DMS53 treated with DMSO at 0.1 percent for 48 hours (cell line): ENCODE results near the gene OXSR1.
"Not testable (repeated sequence)": the region's sequence is repeated elsewhere in the genome, so short reads cannot be mapped to it uniquely, and the experiment has no call there.

Experiments
- DNase-seq: peaks from one replicate; lab custom pipeline; 2025; ENCODE audit not compliant: unreplicated experiment; lab: John Stamatoyannopoulos, UW

The OXSR1 gene

DNA sequence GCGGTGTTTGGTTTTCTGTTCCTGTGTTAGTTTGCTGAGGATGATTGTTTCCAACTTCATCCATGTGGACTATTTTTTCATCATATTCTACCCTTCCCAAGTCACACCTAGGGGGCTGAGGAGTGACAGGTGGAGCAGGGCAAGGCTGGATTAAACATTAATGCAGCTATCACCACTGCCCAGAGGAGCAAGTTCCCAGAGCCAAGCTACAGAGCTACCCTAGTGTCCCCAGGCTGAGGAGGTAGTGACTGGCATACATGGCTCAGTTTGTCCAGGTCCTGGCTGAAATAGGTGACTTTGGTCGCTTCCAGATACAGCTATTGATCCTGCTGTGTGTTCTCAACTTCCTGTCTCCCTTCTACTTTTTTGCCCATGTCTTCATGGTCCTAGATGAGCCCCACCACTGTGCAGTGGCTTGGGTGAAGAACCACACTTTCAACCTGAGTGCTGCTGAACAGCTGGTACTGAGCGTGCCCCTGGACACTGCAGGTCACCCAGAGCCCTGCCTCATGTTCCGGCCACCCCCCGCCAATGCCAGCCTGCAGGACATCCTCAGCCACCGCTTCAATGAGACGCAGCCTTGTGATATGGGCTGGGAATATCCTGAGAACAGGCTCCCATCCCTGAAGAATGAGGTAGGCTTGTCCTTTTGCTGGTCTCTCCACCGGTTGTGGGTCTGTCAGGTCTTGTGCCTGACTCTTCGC, 100.4 kb downstream of the OXSR1 start, which contains the start of gene SLC22A13:
Gene SLC22A13 (plus strand): TSS at position 209 of the 704 bp plus-strand sequence. CDS start 49 bp downstream, at position 258.
- DNase-seq = no peak

DNA sequence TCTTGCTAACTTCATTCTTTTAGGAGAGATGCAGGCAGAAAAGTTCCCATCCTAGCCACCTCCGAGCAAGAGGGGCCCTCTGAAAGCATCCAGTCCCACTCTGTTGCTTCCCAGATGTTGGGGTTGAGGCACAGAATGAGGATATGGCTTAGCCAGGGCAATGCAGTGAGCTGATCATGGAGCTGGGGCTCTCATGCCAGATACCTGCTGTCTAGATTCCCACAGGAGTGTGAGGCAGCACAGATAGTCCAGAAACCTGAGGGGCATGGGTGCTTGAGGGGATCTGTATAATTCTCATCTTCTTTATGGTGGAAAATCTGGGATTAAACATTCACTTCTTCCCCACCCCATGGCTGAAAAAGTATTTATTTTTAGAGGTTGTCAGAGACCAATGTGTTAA, 101.5 kb downstream of the OXSR1 start:
- no peak for DNase-seq

DNA sequence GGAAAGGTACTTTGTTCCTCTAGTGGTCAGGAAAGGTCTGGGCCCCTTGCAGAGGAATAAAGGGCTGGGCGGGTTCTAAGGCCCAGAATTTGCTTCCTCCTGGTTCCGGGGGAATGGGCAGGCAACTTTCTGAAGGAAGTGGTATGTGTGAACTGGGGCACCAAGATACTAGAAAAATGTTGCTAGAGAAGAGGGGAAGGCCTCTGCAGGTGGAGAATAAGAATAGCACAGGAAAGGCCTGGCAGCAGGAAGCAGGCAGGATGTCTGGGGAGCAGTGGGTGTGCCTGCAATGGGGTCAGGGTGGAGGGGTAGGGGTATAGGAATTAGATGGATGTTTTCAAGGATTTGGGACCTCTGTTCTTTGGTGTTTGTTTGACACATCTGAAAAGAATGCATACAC, 102.3 kb downstream of the OXSR1 start:
- no peak for DNase-seq

DNA sequence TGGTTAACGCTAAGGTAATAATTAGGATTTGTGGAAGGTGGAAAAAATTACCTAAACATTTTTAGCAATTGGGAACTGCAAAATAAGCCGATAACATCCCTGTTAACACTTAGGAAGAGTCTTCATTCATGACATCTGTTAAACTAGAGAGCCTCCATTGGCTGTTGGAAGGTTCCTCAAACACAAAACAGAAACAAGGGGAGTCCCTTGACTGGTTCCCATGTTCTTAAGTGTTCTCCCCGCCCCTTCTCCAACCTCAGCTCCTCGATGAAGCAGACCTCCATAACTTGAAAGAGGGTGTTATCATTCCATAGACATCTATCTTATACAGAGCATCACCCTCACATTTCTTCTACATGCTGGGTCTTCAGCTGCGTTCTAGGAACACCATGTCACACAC, 102.8 kb downstream of the OXSR1 start:
- DNase-seq = no peak

DNA sequence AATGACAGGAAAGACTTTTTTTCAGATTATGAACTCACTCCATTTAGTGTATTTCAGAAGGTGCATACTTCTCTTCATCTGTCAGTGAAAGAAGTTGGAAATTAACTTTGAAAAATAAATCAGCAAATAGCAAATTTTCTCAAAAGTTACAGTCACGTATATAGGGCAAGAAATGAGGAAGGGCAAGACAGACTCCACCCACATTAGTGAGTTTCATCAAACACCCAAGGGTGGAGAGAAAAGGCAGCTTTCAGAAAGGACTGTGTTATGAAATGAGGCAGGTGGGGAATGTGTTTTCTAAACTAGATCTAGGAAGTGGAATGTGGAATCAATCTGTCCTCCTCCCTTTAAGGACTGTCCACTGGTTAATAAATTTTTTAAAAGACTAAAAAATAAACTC, 103.2 kb downstream of the OXSR1 start:
- no peak for DNase-seq

DNA sequence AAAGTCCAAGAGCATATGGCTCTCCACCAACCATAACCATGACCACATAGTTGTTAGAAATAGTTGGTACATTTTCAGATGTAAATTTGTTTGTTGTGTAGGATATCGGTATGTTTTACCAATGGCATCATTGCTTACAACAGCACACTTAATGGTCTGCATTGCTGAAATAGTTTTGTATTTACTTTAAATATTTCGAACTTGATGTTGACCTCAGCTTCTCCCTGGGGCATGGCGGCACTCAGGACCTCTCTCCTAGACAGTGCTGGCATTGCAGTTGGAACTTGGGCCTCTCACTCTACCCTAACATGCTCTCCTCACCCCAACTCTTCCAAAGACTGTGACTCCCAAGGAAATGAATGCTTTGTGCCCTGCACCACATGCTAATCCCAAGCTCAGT, 105.3 kb downstream of the OXSR1 start:
- DNase-seq = no peak

DNA sequence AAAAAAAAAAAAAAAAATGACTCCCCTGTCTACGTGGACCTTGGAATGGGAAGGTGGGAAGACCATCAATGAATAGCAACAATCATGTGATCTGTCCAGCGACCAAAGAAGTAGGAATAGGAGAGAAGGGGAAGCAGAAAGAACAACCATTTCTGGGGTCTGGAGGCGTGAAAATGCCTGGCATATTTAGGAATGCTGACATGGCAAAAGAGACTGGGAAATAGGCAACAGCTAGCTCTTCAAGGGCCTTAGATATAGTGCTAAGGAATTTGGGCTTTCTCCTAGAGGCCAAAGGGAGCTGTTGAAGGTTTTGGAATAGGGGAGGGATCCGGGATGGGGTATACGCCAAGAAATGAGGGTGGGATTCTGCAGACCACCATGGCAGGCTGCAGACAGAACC, 106.2 kb downstream of the OXSR1 start:
- DNase-seq = no peak

DNA sequence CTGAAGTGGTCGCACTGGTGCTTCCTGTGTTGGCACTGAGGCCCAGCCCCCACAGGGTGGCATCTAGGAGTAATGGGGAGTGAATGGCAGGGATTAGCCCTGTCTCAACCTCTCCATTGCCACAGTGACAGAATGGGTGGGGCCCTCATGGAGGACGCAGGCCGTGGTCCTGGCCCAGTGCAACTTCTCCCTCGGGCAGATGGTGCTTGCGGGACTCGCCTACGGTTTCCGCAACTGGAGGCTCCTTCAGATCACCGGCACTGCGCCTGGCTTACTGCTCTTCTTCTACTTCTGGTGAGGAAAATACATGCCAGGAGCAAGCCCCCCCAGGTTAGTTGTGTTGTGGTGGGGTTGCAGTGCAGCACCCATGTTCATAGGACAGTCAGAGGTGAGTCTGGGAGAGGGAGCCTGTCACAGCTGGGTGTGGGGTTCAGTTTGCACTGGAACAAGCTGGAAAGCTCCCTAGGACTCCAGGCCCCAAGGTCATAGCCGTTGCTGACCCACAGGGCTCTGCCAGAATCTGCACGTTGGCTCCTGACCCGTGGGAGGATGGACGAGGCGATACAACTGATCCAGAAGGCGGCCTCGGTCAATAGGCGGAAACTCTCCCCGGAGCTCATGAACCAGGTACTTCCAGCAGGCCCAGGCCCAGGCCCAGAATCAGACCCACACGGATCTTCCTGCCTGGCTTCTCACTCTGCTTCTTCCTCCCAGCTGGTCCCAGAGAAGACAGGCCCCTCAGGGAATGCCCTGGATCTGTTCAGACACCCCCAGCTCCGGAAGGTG, 109.7 kb downstream of the OXSR1 start:
- DNase-seq = no peak

DNA sequence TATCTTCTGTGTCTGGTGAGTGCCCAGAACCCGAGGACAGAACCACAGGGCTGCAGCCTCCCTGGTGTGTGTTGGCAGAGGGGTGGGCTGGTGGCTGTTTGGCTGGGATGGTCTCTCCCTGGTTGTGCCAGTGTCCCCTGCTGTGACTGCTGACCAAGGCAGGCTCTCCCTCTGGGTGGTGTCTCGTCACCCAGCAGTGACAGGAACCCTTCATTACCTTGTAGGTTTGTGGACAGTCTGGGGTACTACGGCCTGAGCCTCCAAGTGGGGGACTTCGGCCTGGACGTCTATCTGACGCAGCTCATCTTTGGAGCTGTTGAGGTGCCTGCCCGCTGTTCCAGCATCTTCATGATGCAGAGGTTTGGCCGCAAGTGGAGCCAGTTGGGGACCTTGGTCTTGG, 110.3 kb downstream of the OXSR1 start:
- no peak for DNase-seq

DNA sequence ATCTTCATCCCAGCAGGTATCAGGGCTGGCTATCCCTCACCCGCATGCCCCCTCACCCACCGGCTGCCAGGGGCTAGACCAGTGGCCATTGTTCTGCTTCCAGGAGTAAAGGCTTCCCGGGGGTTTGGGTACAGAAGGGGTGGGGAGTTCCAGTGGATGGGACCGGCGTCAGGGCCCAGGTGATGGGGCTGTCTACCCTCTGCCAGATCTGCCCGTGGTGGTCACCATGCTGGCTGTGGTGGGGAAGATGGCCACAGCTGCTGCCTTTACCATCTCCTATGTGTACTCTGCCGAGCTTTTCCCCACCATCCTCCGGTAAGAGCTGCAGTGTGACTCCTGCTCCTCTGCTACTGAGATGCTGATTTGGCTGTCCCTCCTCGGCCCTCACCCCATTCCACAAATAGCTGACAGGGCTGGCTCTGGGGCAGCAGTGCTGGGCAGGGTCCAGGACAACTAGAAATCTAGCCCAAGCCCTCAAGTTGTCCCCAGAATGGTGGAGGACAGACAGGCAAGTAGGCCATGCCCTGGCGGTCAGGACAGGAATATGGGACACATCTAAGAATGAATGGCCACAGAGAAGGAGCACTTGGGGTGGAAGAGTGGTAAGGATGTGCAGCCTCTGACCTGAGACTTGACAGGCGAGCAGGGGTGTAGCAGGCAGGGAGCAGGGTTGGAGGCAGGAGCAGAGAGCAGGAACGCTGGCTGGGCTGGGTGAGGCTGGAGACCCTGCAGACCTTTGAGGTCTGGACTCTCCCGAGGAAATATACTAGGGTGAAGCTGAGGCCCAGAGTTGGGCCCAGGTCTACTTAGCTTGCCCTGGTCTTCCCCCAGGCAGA, 111.0 kb downstream of the OXSR1 start:
- no peak for DNase-seq

DNA sequence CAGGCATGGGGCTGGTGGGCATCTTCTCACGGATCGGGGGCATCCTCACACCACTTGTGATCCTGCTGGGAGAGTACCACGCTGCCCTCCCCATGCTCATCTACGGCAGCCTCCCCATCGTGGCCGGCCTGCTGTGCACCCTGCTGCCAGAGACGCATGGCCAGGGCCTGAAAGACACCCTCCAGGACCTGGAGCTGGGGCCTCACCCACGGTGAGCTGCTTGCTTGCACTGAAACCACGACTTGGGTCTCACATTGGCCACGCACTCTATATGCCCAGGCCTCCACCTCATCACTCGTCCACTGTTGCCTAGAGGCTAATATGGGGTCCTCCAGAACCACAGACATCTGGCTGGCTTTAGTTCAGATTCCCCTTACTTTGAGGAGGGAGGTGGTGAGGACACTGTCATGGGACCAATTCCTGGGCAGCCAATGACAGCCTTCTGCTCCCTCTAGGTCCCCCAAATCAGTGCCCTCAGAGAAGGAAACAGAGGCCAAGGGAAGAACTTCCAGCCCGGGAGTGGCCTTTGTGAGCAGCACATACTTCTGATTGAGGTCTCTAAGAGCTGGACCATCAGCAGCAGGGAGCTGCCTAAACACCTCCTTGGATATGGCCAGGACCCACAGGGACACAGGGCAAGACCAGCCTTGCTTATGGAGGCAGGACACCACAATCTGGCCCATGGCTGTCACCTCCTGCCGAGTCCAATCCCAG, 111.7 kb downstream of the OXSR1 start:
- DNase-seq = no peak

DNA sequence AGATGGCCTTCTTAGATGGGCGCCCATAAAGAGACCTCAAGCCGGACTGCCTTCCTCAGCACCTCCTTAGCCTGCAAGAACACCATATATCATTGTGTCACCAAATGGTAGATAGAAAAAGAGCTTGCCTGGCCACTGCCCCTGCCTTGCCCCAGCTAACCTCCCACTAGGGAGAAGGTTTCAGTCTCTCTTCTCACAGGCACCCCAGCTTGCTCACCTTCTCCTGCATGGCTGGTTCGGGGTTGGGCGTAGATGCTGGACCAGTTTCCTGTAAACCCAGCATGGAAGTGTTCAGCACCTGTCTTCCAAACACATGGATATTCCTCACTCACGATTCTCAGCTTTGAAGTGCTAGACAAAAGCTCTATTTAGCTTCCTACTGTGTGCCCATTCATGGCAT, 113.5 kb downstream of the OXSR1 start:
- DNase-seq = no peak

DNA sequence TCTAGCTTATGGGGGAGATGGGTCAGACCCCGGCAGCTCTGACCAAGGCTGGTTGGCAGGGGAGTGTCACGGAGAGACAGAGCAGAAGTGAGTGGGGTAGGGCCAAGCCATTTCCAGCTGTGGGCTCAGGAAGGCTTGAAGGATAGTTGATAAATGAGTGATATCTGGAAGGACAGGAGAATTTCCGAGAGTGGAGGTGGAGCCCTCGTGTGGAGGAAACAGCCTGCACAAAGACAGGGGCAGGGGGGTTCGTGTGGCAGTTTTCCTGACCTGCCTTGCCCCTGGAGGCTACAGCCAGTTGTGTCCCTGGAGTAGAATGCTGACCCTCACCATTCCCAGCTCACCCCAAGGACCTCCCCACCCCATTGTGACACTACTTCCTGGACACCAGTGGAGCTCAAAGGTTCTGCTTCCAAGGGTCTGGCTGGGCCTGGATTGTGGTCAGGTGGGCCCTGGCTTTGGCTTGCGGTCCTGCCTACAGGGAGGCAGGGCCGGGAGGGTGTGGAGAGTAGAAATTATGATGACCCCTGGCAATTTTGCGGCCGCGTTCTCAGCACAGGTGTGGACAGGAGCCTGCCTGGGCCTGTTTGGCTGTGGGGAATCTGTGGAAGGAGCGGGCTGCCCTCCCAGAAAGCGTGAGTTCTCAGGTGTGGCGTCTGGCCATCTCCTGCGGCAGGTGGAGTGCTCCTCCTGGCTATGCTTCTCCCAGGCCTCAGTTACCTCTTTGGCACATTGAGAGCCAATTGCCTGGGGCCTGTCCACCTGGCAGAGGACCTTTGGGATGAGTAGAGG, 116.8 kb downstream of the OXSR1 start, which contains the start of gene SLC22A14:
Gene SLC22A14 (plus strand): TSS at position 400 of the 792 bp plus-strand sequence. CDS start 23,733 bp downstream, outside the sequence.
- DNase-seq = no peak

DNA sequence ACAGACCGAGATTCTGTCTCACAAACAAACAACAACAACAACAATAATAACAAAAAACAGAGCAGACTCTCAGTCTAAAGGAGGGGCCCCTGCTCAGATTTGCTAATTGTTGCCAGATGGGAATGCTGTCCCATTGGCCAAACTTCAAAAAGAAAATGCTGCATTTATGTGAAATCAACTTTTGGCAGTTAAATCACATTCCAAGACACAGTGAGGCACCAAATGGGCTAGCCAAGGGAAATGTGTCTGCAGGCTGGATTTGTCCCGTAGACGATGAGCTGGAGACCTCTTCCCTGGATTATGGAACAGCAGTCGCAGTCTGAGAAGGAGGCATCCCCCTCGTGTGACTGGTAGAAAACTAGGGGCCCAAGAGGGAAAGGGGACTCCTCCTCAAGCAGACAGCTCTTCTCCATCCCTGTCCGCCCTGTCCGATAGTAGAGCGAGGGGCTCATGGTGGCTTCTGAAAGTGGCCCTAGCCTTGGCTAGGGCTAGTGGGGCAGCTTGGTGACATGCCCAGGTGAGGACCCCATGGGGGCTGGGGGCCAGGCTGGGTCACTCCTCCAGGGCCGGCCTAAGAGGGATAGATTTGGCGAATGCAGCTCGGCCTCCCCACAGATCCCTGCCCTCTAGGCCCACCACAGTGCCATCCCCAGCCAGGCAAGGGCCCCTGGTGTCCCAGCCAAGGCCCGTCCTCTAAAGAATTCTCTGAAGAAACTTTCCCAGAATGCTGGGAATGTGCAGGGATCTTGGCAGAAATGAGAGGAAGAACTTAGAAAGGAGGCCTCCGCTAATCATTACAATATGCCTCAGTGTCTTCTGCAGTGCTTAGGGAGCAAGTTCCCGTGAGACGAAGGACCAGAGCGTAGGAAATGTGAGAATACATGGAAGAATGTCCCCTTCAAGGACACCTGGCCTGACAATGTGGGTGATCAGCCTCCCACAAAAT, 118.7 kb downstream of the OXSR1 start:
- DNase-seq = no peak

DNA sequence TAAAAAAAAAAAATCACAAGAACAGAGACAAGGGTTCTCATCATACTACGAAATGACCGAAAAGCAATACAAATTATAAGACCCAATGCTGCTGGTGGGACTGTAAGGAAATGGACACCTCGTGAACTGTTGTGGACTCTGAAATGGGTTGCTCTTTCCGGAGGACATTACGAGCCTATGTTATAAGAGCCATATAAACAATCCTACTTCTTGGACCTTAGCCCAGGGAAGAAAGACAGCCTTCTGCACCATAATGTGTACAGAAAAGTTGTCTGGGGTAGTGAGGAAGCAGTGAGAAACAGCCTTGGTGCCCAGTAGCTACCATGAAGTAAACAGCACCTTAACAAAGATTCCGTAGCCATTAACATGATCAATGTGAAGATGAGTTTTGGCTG, 119.4 kb downstream of the OXSR1 start:
- no peak for DNase-seq

DNA sequence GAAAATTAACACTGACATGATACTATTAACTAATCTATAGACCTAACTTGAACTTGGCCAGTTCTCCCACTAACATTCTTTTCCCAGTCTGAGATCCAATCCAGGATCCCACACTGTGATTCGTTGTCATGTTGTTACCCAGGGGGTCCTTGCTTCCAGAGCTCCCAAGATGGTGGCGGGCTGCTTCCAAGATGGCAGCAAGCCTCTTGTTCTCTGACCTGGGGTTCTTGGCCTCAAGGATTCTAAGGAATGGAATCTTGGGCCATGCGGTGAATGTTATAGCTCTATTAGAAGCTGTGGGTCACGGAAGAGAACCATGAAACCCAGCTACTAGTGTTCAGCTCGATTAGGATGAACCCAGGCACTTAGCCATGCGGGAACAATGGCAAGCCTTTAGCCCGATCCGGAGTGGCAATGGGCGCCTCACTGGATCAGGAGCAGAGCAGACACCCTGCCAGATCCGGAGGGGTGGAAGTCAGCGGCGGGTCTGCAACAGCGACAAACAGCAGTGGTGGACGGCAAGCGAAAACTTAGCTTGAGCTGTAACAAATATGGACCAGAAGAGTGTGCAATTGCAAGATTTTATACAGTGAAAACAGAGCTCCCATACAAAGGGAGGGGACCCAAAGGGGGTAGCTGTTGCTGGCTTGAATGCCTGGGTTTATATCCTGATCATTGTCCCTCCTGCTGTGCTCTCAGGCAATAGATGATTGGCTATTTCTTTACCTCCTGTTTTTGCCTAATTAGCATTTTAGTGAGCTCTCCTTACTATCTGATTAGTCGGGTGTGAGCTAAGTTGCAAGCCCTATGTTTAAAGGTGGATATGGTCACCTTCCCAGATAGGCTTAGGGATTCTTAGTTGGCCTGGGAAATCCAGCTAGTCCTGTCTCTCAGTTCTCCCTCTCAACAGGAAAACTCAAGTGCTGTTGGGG, 124.2 kb downstream of the OXSR1 start:
- DNase-seq = not testable (repeated sequence)

DNA sequence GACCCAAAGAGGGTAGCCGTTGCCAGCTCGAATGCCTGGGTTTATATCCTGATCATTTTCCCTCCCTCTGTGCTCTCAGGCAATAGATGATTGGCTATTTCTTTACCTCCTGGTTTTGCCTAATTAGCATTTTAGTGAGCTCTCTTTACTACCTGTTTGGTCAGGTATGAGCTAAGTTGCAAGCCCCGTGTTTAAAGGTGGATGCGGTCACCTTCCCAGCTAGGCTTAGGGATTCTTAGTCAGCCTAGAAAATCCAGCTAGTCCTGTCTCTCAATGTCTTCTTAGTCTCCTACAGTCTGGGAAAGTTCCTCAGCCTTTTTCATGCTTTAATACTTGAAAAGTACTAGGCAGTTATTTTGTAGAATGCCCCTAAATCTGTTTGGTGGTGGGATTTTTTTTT, 131.7 kb downstream of the OXSR1 start:
- DNase-seq = not testable (repeated sequence)

DNA sequence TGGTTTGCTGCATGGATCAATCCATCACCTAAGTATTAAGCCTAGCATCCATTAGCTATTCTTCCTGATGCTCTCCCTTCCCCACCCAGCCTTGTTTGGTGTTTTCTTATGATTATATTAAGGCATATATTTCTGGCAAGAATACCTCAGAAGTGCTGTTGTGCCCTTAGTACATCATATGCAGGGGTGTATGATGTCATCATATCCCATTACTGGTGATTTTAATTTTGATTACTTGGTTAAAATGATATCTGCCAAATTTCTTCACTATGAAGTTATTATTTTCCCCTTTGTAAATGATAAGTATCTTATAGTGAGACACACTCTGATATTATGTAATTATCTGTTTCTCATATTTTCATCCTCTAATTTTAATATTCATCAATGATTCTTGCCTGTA, 132.2 kb downstream of the OXSR1 start:
- no peak for DNase-seq
